BLaER1 (cell line): ENCODE data around the gene GHR.
"Not testable (repeated sequence)": the region's sequence is repeated elsewhere in the genome, so short reads cannot be mapped to it uniquely, and the experiment has no call there.

Experiments used
- H3K27ac ChIP-seq: shearing (Covaris generic); formaldehyde crosslinking; 2 replicates; pipeline ENCODE4 v1.8.1; 2022
- H3K27me3 ChIP-seq: shearing (Covaris generic); formaldehyde crosslinking; 2 replicates; pipeline ENCODE4 v1.8.1; 2022
- H3K36me3 ChIP-seq: shearing (Covaris generic); formaldehyde crosslinking; 2 replicates; pipeline ENCODE4 v1.8.1; 2022
- H3K4me1 ChIP-seq: shearing (Covaris generic); formaldehyde crosslinking; 2 replicates; pipeline ENCODE4 v1.8.1; 2022
- H3K4me2 ChIP-seq: shearing (Covaris generic); formaldehyde crosslinking; 2 replicates; pipeline ENCODE4 v1.8.1; 2022
- H3K4me3 ChIP-seq: shearing (Covaris generic); formaldehyde crosslinking; 2 replicates; pipeline ENCODE4 v1.8.1; 2022
- H3K9ac ChIP-seq: shearing (Covaris generic); formaldehyde crosslinking; 2 replicates; pipeline ENCODE4 v1.8.1; 2022
- H3K9me3 ChIP-seq: shearing (Covaris generic); formaldehyde crosslinking; 2 replicates; pipeline ENCODE4 v1.8.1; 2022
- H4K20me1 ChIP-seq: shearing (Covaris generic); formaldehyde crosslinking; 2 replicates; pipeline ENCODE4 v1.8.1; 2022
- Cebpa-rat ChIP-seq: shearing (Covaris generic); IDR thresholded peaks from 2 replicates; pipeline ENCODE4 v1.8.1; 2022

Gene GHR

GRCh38 chr5:42557689-42558088, 134.4 kb downstream of the GHR start:
- TF ChIP-seq Cebpa-rat = no peak
- no peak overlapping the region for H3K27ac ChIP-seq
- H3K36me3 ChIP-seq = no peaks in the 10 kb centered on the region
- H3K4me1 ChIP-seq = no peaks in the 10 kb centered on the region
- no peak overlapping the region for H3K9ac ChIP-seq
- no peaks in the 10 kb centered on the region for H3K9me3 ChIP-seq
- no peak overlapping the region for H3K4me3 ChIP-seq
- no peak overlapping the region for H3K4me2 ChIP-seq
- no peaks in the 10 kb centered on the region for H4K20me1 ChIP-seq
- no peaks in the 10 kb centered on the region for H3K27me3 ChIP-seq

- H3K4me1 ChIP-seq = no peaks in the 10 kb centered on the region
- no peaks in the 10 kb centered on the region for H4K20me1 ChIP-seq
- no peak overlapping the region for H3K27ac ChIP-seq
- H3K4me2 ChIP-seq = no peak overlapping the region
- no peak overlapping the region for H3K9ac ChIP-seq
- H3K27me3 ChIP-seq = no peaks in the 10 kb centered on the region
- H3K4me3 ChIP-seq = no peak overlapping the region
- H3K36me3 ChIP-seq = no peaks in the 10 kb centered on the region
- TF ChIP-seq Cebpa-rat = no peak
- no peaks in the 10 kb centered on the region for H3K9me3 ChIP-seq
Observed at GRCh38 chr5:42561656-42562055, 138.4 kb downstream of the GHR start.

- Histone ChIP-seq H3K9me3 (no peaks in the 10 kb centered on the region), H3K36me3 (no peaks in the 10 kb centered on the region), H3K9ac (no peak overlapping the region), H3K4me3 (no peak overlapping the region), H3K27me3 (no peaks in the 10 kb centered on the region), H4K20me1 (no peaks in the 10 kb centered on the region), H3K4me2 (no peak overlapping the region), H3K4me1 (no peaks in the 10 kb centered on the region), H3K27ac (no peak overlapping the region)
- no peak for TF ChIP-seq Cebpa-rat
Observed at GRCh38 chr5:42564689-42565356, 141.6 kb downstream of the GHR start.

GRCh38 chr5:42566652-42567295, 143.5 kb downstream of the GHR start:
- no peak for TF ChIP-seq Cebpa-rat
- Histone ChIP-seq H3K27me3 (no peaks in the 10 kb centered on the region), H3K4me2 (no peak overlapping the region), H3K4me1 (no peaks in the 10 kb centered on the region), H3K4me3 (no peak overlapping the region), H3K9ac (no peak overlapping the region), H3K27ac (no peak overlapping the region), H3K36me3 (no peaks in the 10 kb centered on the region), H4K20me1 (no peaks in the 10 kb centered on the region), H3K9me3 (no peaks in the 10 kb centered on the region)

GRCh38 chr5:42569325-42569724, 146.1 kb downstream of the GHR start:
- Histone ChIP-seq H3K36me3 (no peaks in the 10 kb centered on the region), H3K4me1 (no peaks in the 10 kb centered on the region)
- no peak for TF ChIP-seq Cebpa-rat

GRCh38 chr5:42569953-42570548, 146.8 kb downstream of the GHR start:
- Histone ChIP-seq H3K4me2 (no peak overlapping the region), H3K4me1 (no peaks in the 10 kb centered on the region), H3K27ac (no peak overlapping the region), H3K36me3 (no peaks in the 10 kb centered on the region), H4K20me1 (no peaks in the 10 kb centered on the region), H3K4me3 (no peak overlapping the region), H3K27me3 (no peaks in the 10 kb centered on the region), H3K9ac (no peak overlapping the region), H3K9me3 (no peaks in the 10 kb centered on the region)
- no peak for TF ChIP-seq Cebpa-rat

More at GRCh38 chr5:42569325-42569724, 146.1 kb downstream of the GHR start:
- H4K20me1 ChIP-seq = no peaks in the 10 kb centered on the region
- no peak overlapping the region for H3K4me3 ChIP-seq
- H3K4me2 ChIP-seq = no peak overlapping the region
- no peaks in the 10 kb centered on the region for H3K9me3 ChIP-seq
- H3K9ac ChIP-seq = no peak overlapping the region
- no peak overlapping the region for H3K27ac ChIP-seq
- H3K27me3 ChIP-seq = no peaks in the 10 kb centered on the region

GRCh38 chr5:42570966-42571960, 148.0 kb downstream of the GHR start:
- Histone ChIP-seq H3K27ac (no peak overlapping the region), H3K9ac (no peak overlapping the region), H3K9me3 (no peaks in the 10 kb centered on the region), H3K27me3 (no peaks in the 10 kb centered on the region), H3K4me3 (no peak overlapping the region), H3K36me3 (no peaks in the 10 kb centered on the region), H4K20me1 (no peaks in the 10 kb centered on the region), H3K4me1 (no peaks in the 10 kb centered on the region), H3K4me2 (no peak overlapping the region)
- TF ChIP-seq Cebpa-rat = no peak

- TF ChIP-seq Cebpa-rat = no peak
- H3K9me3 ChIP-seq = no peaks in the 10 kb centered on the region
- no peaks in the 10 kb centered on the region for H3K4me1 ChIP-seq
- no peak overlapping the region for H3K4me3 ChIP-seq
- H3K4me2 ChIP-seq = no peak overlapping the region
- no peak overlapping the region for H3K27ac ChIP-seq
- H4K20me1 ChIP-seq = no peaks in the 10 kb centered on the region
- H3K27me3 ChIP-seq = no peaks in the 10 kb centered on the region
- no peak overlapping the region for H3K9ac ChIP-seq
- no peaks in the 10 kb centered on the region for H3K36me3 ChIP-seq
Observed at GRCh38 chr5:42572313-42572712, 149.1 kb downstream of the GHR start.

- Histone ChIP-seq H3K9me3 (no peaks in the 10 kb centered on the region), H4K20me1 (no peaks in the 10 kb centered on the region), H3K27me3 (no peaks in the 10 kb centered on the region), H3K4me3 (no peak overlapping the region), H3K36me3 (no peaks in the 10 kb centered on the region), H3K9ac (no peak overlapping the region), H3K27ac (no peak overlapping the region), H3K4me2 (no peak overlapping the region), H3K4me1 (no peaks in the 10 kb centered on the region)
- no peak for TF ChIP-seq Cebpa-rat
Observed at GRCh38 chr5:42573386-42573785, 150.1 kb downstream of the GHR start.

GRCh38 chr5:42575914-42576313, 152.7 kb downstream of the GHR start:
- H3K27ac ChIP-seq, H3K4me2 ChIP-seq, H3K9me3 ChIP-seq, H3K27me3 ChIP-seq, H4K20me1 ChIP-seq, H3K4me1 ChIP-seq, H3K4me3 ChIP-seq, H3K9ac ChIP-seq, H3K36me3 ChIP-seq: not testable (repeated sequence)

GRCh38 chr5:42578901-42579300, 155.7 kb downstream of the GHR start:
- H3K9me3 ChIP-seq = peaks cover 12% of the 10 kb centered on the region
- not testable (repeated sequence) for H3K4me2 ChIP-seq, H4K20me1 ChIP-seq, H3K4me3 ChIP-seq, H3K4me1 ChIP-seq, H3K27me3 ChIP-seq, H3K27ac ChIP-seq, H3K9ac ChIP-seq, H3K36me3 ChIP-seq
